ENCODE measurements around the gene RALGDS. TPM values are rescaled to one million over a fixed set of nuclear protein-coding genes. Genes with fewer than 3 reads are reported as not detected.

Gene RALGDS
- total RNA-seq, 1 experiment from 2014 or later = 22.9 TPM

DNA sequence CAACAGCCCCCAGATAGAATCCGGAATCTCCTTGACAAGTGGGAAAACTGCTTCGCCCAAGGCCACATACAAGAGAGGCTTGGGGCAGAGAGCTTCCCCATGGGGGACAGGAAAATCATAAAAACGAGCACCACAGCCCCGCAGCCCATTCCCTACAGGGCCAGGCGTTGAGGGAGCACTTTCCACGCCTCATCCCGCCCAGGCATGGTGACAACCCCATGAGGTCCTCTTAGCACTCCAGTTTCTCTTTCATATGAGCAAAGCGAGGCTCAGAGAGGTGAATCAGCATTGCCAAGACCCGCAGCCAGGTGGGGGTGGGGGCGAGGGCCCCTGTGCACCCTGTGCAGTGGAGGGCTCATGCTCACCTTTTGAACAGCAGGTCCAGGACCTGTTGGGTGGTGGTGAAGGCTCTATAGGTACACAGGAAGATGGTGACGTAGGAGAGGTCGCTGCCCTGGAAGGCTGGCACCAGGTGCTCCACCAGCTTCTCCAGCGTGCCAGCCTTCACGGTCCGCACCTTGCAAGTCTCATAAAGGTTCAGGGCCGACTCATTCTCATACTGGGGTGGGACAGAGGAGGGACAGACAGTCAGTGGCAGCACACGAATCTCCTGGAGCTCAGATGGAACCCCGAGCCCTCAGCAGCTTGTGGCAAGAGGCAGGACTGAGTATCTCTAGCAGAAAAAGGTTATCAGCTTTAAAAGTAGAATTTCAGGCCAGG is 10.9 kb downstream of the RALGDS start:
- Mint-ChIP-seq H3K27ac (no peak overlapping the region), H3K4me1 (peaks cover 3% of the 10 kb centered on the region), H3K9me3 (no peaks in the 10 kb centered on the region), H3K27me3 (ENCODE audit: low read depth) (no peaks in the 10 kb centered on the region), H3K36me3 (peaks cover 21% of the 10 kb centered on the region), H3K4me3 (no peak overlapping the region)
- ChIA-PET CTCF (interaction anchor here (0.8 to 7.8 kb wide), 4 partner anchors 9 to 76 kb away, joined by 3 to 93 read pairs (median 6); no protein-coding TSS in a partner anchor), POLR2A (no interaction called here)
- DNase-seq (ENCODE audit: low spot score) = no peak
- no peak for ATAC-seq
- TF ChIP-seq TEAD1 (CRISPR knock-in tag; IDR thresholded peaks at IDR 0.05) (no peak), SMAD3 (CRISPR knock-in tag; IDR thresholded peaks at IDR 0.05; ENCODE audit: borderline replicate concordance) (no peak), ZBTB21 (CRISPR knock-in tag; IDR thresholded peaks at IDR 0.05; ENCODE audit: borderline replicate concordance) (no peak), GRHL2 (CRISPR knock-in tag; IDR thresholded peaks at IDR 0.05; ENCODE audit: insufficient replicate concordance, severe bottlenecking) (no peak), ZNF423 (CRISPR knock-in tag; IDR thresholded peaks at IDR 0.05) (no peak), GTF2I (CRISPR knock-in tag; conservative IDR thresholded peaks at IDR 0.05) (no peak), RELA (CRISPR knock-in tag; IDR thresholded peaks at IDR 0.05; ENCODE audit: borderline replicate concordance) (no peak)
- TF ChIP-seq, protein P1, sequence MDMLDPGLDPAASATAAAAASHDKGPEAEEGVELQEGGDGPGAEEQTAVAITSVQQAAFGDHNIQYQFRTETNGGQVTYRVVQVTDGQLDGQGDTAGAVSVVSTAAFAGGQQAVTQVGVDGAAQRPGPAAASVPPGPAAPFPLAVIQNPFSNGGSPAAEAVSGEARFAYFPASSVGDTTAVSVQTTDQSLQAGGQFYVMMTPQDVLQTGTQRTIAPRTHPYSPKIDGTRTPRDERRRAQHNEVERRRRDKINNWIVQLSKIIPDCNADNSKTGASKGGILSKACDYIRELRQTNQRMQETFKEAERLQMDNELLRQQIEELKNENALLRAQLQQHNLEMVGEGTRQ (CRISPR knock-in tag; IDR thresholded peaks at IDR 0.05) = no peak
- TF ChIP-seq, protein P2, sequence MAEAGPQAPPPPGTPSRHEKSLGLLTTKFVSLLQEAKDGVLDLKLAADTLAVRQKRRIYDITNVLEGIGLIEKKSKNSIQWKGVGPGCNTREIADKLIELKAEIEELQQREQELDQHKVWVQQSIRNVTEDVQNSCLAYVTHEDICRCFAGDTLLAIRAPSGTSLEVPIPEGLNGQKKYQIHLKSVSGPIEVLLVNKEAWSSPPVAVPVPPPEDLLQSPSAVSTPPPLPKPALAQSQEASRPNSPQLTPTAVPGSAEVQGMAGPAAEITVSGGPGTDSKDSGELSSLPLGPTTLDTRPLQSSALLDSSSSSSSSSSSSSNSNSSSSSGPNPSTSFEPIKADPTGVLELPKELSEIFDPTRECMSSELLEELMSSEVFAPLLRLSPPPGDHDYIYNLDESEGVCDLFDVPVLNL (CRISPR knock-in tag; IDR thresholded peaks at IDR 0.05; ENCODE audit: borderline replicate concordance, low read depth) = no peak
- TF ChIP-seq, protein P3, sequence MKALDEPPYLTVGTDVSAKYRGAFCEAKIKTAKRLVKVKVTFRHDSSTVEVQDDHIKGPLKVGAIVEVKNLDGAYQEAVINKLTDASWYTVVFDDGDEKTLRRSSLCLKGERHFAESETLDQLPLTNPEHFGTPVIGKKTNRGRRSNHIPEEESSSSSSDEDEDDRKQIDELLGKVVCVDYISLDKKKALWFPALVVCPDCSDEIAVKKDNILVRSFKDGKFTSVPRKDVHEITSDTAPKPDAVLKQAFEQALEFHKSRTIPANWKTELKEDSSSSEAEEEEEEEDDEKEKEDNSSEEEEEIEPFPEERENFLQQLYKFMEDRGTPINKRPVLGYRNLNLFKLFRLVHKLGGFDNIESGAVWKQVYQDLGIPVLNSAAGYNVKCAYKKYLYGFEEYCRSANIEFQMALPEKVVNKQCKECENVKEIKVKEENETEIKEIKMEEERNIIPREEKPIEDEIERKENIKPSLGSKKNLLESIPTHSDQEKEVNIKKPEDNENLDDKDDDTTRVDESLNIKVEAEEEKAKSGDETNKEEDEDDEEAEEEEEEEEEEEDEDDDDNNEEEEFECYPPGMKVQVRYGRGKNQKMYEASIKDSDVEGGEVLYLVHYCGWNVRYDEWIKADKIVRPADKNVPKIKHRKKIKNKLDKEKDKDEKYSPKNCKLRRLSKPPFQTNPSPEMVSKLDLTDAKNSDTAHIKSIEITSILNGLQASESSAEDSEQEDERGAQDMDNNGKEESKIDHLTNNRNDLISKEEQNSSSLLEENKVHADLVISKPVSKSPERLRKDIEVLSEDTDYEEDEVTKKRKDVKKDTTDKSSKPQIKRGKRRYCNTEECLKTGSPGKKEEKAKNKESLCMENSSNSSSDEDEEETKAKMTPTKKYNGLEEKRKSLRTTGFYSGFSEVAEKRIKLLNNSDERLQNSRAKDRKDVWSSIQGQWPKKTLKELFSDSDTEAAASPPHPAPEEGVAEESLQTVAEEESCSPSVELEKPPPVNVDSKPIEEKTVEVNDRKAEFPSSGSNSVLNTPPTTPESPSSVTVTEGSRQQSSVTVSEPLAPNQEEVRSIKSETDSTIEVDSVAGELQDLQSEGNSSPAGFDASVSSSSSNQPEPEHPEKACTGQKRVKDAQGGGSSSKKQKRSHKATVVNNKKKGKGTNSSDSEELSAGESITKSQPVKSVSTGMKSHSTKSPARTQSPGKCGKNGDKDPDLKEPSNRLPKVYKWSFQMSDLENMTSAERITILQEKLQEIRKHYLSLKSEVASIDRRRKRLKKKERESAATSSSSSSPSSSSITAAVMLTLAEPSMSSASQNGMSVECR (CRISPR knock-in tag; IDR thresholded peaks at IDR 0.05; ENCODE audit: borderline replicate concordance) = no peak
- TF ChIP-seq, protein P4, sequence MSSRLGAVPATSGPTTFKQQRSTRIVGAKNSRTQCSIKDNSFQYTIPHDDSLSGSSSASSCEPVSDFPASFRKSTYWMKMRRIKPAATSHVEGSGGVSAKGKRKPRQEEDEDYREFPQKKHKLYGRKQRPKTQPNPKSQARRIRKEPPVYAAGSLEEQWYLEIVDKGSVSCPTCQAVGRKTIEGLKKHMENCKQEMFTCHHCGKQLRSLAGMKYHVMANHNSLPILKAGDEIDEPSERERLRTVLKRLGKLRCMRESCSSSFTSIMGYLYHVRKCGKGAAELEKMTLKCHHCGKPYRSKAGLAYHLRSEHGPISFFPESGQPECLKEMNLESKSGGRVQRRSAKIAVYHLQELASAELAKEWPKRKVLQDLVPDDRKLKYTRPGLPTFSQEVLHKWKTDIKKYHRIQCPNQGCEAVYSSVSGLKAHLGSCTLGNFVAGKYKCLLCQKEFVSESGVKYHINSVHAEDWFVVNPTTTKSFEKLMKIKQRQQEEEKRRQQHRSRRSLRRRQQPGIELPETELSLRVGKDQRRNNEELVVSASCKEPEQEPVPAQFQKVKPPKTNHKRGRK (CRISPR knock-in tag; IDR thresholded peaks at IDR 0.05; ENCODE audit: borderline replicate concordance) = no peak
- TF ChIP-seq, protein P5, sequence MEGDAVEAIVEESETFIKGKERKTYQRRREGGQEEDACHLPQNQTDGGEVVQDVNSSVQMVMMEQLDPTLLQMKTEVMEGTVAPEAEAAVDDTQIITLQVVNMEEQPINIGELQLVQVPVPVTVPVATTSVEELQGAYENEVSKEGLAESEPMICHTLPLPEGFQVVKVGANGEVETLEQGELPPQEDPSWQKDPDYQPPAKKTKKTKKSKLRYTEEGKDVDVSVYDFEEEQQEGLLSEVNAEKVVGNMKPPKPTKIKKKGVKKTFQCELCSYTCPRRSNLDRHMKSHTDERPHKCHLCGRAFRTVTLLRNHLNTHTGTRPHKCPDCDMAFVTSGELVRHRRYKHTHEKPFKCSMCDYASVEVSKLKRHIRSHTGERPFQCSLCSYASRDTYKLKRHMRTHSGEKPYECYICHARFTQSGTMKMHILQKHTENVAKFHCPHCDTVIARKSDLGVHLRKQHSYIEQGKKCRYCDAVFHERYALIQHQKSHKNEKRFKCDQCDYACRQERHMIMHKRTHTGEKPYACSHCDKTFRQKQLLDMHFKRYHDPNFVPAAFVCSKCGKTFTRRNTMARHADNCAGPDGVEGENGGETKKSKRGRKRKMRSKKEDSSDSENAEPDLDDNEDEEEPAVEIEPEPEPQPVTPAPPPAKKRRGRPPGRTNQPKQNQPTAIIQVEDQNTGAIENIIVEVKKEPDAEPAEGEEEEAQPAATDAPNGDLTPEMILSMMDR (IDR thresholded peaks at IDR 0.05) = no peak

All from WTC11 (cell line).